T-helper 1 cell treated with Interleukin-12 subunit alpha and Interleukin-12 subunit beta and Interleukin-4 antibody, amounts not matched to agents 30 μg/mL and 1 μg/mL, for 36 hours (primary cell): ENCODE data around the gene SLC12A7.

ENCODE experiments used
- H3K27ac Mint-ChIP-seq: one replicate; pipeline ENCODE4 v1.8.0; 2021; ENCODE audit warnings: mild to moderate bottlenecking, mixed read lengths
- H3K27me3 Mint-ChIP-seq: one replicate; pipeline ENCODE4 v1.8.0; 2021; ENCODE audit warnings: low read depth, mixed read lengths
- H3K36me3 Mint-ChIP-seq: one replicate; pipeline ENCODE4 v1.8.0; 2021; ENCODE audit warnings: low read depth, mixed read lengths
- H3K4me1 Mint-ChIP-seq: one replicate; pipeline ENCODE4 v1.8.0; 2021; ENCODE audit warnings: low read depth, mixed read lengths
- H3K4me3 Mint-ChIP-seq: one replicate; pipeline ENCODE4 v1.8.0; 2021; ENCODE audit warnings: mild to moderate bottlenecking, moderate library complexity, mixed read lengths
- H3K9me3 Mint-ChIP-seq: one replicate; pipeline ENCODE4 v1.8.0; 2021; ENCODE audit warnings: mixed read lengths

SLC12A7 gene

GRCh38 chr5:1081519-1081918 lies 30.3 kb downstream of the SLC12A7 start:
- H3K4me1 Mint-ChIP-seq: no peaks in the 10 kb centered on the region
- peaks cover 24% of the 10 kb centered on the region for H3K36me3 Mint-ChIP-seq
- no peak overlapping the region for H3K27ac Mint-ChIP-seq
- no peaks in the 10 kb centered on the region for H3K27me3 Mint-ChIP-seq
- H3K4me3 Mint-ChIP-seq: no peak overlapping the region
- no peaks in the 10 kb centered on the region for H3K9me3 Mint-ChIP-seq

- Mint-ChIP-seq H3K4me3 (no peak overlapping the region), H3K27me3 (no peaks in the 10 kb centered on the region), H3K27ac (no peak overlapping the region), H3K9me3 (no peaks in the 10 kb centered on the region), H3K36me3 (peaks cover 24% of the 10 kb centered on the region), H3K4me1 (no peaks in the 10 kb centered on the region)
Measured at GRCh38 chr5:1080432-1080831, 31.4 kb downstream of the SLC12A7 start.

GRCh38 chr5:1079961-1080360 lies 31.9 kb downstream of the SLC12A7 start:
- H3K27me3 Mint-ChIP-seq: no peaks in the 10 kb centered on the region
- H3K27ac Mint-ChIP-seq: no peak overlapping the region
- H3K4me3 Mint-ChIP-seq: no peak overlapping the region
- H3K36me3 Mint-ChIP-seq: peaks cover 24% of the 10 kb centered on the region
- H3K4me1 Mint-ChIP-seq: no peaks in the 10 kb centered on the region
- H3K9me3 Mint-ChIP-seq: no peaks in the 10 kb centered on the region

GRCh38 chr5:1079486-1079885 lies 32.4 kb downstream of the SLC12A7 start:
- Mint-ChIP-seq H3K27ac (no peak overlapping the region), H3K4me1 (no peaks in the 10 kb centered on the region), H3K36me3 (peaks cover 22% of the 10 kb centered on the region), H3K27me3 (no peaks in the 10 kb centered on the region), H3K9me3 (no peaks in the 10 kb centered on the region), H3K4me3 (no peak overlapping the region)

GRCh38 chr5:1078851-1079250 lies 33.0 kb downstream of the SLC12A7 start:
- Mint-ChIP-seq H3K9me3 (no peaks in the 10 kb centered on the region), H3K27ac (no peak overlapping the region), H3K4me3 (no peak overlapping the region), H3K4me1 (no peaks in the 10 kb centered on the region), H3K36me3 (peaks cover 20% of the 10 kb centered on the region), H3K27me3 (no peaks in the 10 kb centered on the region)

- H3K27ac Mint-ChIP-seq: no peak overlapping the region
- no peaks in the 10 kb centered on the region for H3K9me3 Mint-ChIP-seq
- H3K4me3 Mint-ChIP-seq: no peak overlapping the region
- peaks cover 20% of the 10 kb centered on the region for H3K36me3 Mint-ChIP-seq
- no peaks in the 10 kb centered on the region for H3K4me1 Mint-ChIP-seq
- no peaks in the 10 kb centered on the region for H3K27me3 Mint-ChIP-seq
Measured at GRCh38 chr5:1078206-1078605, 33.7 kb downstream of the SLC12A7 start.

GRCh38 chr5:1077491-1078020 lies 34.3 kb downstream of the SLC12A7 start:
- Mint-ChIP-seq H3K27ac (no peak overlapping the region), H3K4me1 (no peaks in the 10 kb centered on the region), H3K27me3 (no peaks in the 10 kb centered on the region), H3K4me3 (no peak overlapping the region), H3K36me3 (peaks cover 18% of the 10 kb centered on the region), H3K9me3 (no peaks in the 10 kb centered on the region)

GRCh38 chr5:1077026-1077425 lies 34.8 kb downstream of the SLC12A7 start:
- peaks cover 18% of the 10 kb centered on the region for H3K36me3 Mint-ChIP-seq
- H3K4me1 Mint-ChIP-seq: no peaks in the 10 kb centered on the region
- H3K27me3 Mint-ChIP-seq: no peaks in the 10 kb centered on the region
- no peak overlapping the region for H3K4me3 Mint-ChIP-seq
- no peaks in the 10 kb centered on the region for H3K9me3 Mint-ChIP-seq
- H3K27ac Mint-ChIP-seq: no peak overlapping the region

- no peak overlapping the region for H3K4me3 Mint-ChIP-seq
Measured at GRCh38 chr5:1076406-1076805, 35.5 kb downstream of the SLC12A7 start.

GRCh38 chr5:1075931-1076330 lies 35.9 kb downstream of the SLC12A7 start:
- no peaks in the 10 kb centered on the region for H3K9me3 Mint-ChIP-seq
- H3K27me3 Mint-ChIP-seq: no peaks in the 10 kb centered on the region
- peaks cover 13% of the 10 kb centered on the region for H3K36me3 Mint-ChIP-seq
- H3K4me3 Mint-ChIP-seq: no peak overlapping the region
- no peak overlapping the region for H3K27ac Mint-ChIP-seq
- H3K4me1 Mint-ChIP-seq: no peaks in the 10 kb centered on the region

More at GRCh38 chr5:1076406-1076805, 35.5 kb downstream of the SLC12A7 start:
- Mint-ChIP-seq H3K4me1 (no peaks in the 10 kb centered on the region), H3K27ac (no peak overlapping the region), H3K9me3 (no peaks in the 10 kb centered on the region), H3K36me3 (peaks cover 18% of the 10 kb centered on the region), H3K27me3 (no peaks in the 10 kb centered on the region)

- no peaks in the 10 kb centered on the region for H3K4me1 Mint-ChIP-seq
- H3K36me3 Mint-ChIP-seq: peaks cover 10% of the 10 kb centered on the region
- no peaks in the 10 kb centered on the region for H3K9me3 Mint-ChIP-seq
- H3K4me3 Mint-ChIP-seq: no peak overlapping the region
- no peak overlapping the region for H3K27ac Mint-ChIP-seq
- H3K27me3 Mint-ChIP-seq: no peaks in the 10 kb centered on the region
Measured at GRCh38 chr5:1075555-1075881, 36.3 kb downstream of the SLC12A7 start.

GRCh38 chr5:1074816-1075554 lies 36.9 kb downstream of the SLC12A7 start:
- Mint-ChIP-seq H3K4me3 (no peak overlapping the region), H3K27ac (no peak overlapping the region), H3K9me3 (no peaks in the 10 kb centered on the region), H3K27me3 (no peaks in the 10 kb centered on the region), H3K4me1 (no peaks in the 10 kb centered on the region), H3K36me3 (peaks cover 10% of the 10 kb centered on the region)

GRCh38 chr5:1074226-1074625 lies 37.6 kb downstream of the SLC12A7 start:
- H3K36me3 Mint-ChIP-seq: peaks cover 10% of the 10 kb centered on the region
- H3K9me3 Mint-ChIP-seq: no peaks in the 10 kb centered on the region
- H3K4me1 Mint-ChIP-seq: no peaks in the 10 kb centered on the region
- no peaks in the 10 kb centered on the region for H3K27me3 Mint-ChIP-seq
- no peak overlapping the region for H3K27ac Mint-ChIP-seq
- H3K4me3 Mint-ChIP-seq: no peak overlapping the region

- no peaks in the 10 kb centered on the region for H3K9me3 Mint-ChIP-seq
- no peaks in the 10 kb centered on the region for H3K27me3 Mint-ChIP-seq
- peak overlapping the region; percentile 55 for H3K27ac Mint-ChIP-seq
Measured at GRCh38 chr5:1073239-1074102, 38.4 kb downstream of the SLC12A7 start.

GRCh38 chr5:1069720-1070088 lies 42.2 kb downstream of the SLC12A7 start:
- Mint-ChIP-seq H3K4me3 (no peak overlapping the region), H3K9me3 (no peaks in the 10 kb centered on the region), H3K27me3 (no peaks in the 10 kb centered on the region), H3K27ac (no peak overlapping the region), H3K4me1 (no peaks in the 10 kb centered on the region), H3K36me3 (peaks cover 11% of the 10 kb centered on the region)

More at GRCh38 chr5:1073239-1074102, 38.4 kb downstream of the SLC12A7 start:
- no peak overlapping the region for H3K4me3 Mint-ChIP-seq
- H3K4me1 Mint-ChIP-seq: no peaks in the 10 kb centered on the region
- H3K36me3 Mint-ChIP-seq: peaks cover 9% of the 10 kb centered on the region
